ENCODE results near the gene NCKAP5. TPM values are rescaled to one million over a fixed set of nuclear protein-coding genes. Genes with fewer than 3 reads are reported as not detected.

The NCKAP5 gene
- total RNA-seq, 1 experiment from 2014 or later, result 3.2 TPM

DNA sequence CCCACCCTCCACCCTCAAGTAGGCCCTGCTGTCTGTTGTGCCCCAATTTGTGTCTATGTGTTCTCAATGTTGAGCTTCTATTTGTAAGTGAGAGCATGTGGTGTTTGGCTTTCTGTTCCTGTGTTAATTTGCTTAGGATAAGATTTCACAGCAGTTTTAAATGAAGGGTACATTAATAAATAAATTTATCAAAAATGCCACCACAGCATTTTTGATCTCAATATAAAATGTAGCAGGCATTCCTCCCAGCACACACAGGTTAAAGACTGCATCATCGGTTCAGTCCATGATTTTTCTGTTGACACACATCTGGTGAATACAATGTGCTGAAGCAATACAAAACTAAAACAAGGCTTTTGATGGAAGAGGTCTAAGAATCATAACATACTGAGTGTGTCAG, 486.2 kb downstream of the NCKAP5 start:
- Histone ChIP-seq H3K9me3 (ENCODE audit: low read length) (no peaks in the 10 kb centered on the region), H3K27ac (ENCODE audit: low read length) (no peak overlapping the region), H3K4me3 (ENCODE audit: low read length) (no peak overlapping the region), H3F3A (ENCODE audit: low read length, unreplicated experiment) (no peaks in the 10 kb centered on the region), H3K9me2 (replicated peaks; ENCODE audit: low read length) (no peaks in the 10 kb centered on the region), H4K20me1 (ENCODE audit: low read length) (no peaks in the 10 kb centered on the region), H3K79me2 (ENCODE audit: low read length) (no peaks in the 10 kb centered on the region), H3K9ac (ENCODE audit: low read length) (no peak overlapping the region), H2AFZ (ENCODE audit: low read length) (no peak overlapping the region), H3K4me1 (ENCODE audit: insufficient read depth, low read length) (no peaks in the 10 kb centered on the region), H3K4me2 (ENCODE audit: low read length) (no peak overlapping the region), H3K36me3 (ENCODE audit: low read depth, low read length) (no peaks in the 10 kb centered on the region), H3K27me3 (ENCODE audit: low read length) (no peaks in the 10 kb centered on the region)
- no peak for DNase-seq
- no peak for ATAC-seq
- BruUV-seq (replicated peaks), result no TSS peak
- POLR2A ChIA-PET (ENCODE audit: unreplicated experiment), result no interaction called here
- intact Hi-C loops (cut with micrococcal nuclease), result no loop called here
- CTCF ChIA-PET, result no interaction called here
- TF ChIP-seq, protein P1, sequence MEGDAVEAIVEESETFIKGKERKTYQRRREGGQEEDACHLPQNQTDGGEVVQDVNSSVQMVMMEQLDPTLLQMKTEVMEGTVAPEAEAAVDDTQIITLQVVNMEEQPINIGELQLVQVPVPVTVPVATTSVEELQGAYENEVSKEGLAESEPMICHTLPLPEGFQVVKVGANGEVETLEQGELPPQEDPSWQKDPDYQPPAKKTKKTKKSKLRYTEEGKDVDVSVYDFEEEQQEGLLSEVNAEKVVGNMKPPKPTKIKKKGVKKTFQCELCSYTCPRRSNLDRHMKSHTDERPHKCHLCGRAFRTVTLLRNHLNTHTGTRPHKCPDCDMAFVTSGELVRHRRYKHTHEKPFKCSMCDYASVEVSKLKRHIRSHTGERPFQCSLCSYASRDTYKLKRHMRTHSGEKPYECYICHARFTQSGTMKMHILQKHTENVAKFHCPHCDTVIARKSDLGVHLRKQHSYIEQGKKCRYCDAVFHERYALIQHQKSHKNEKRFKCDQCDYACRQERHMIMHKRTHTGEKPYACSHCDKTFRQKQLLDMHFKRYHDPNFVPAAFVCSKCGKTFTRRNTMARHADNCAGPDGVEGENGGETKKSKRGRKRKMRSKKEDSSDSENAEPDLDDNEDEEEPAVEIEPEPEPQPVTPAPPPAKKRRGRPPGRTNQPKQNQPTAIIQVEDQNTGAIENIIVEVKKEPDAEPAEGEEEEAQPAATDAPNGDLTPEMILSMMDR (conservative IDR thresholded peaks at IDR 0.05; ENCODE audit: low read depth, low read length), result no peak
- TF ChIP-seq EZH2 (IDR thresholded peaks at IDR 0.05; ENCODE audit: low read length, unreplicated experiment) (no peak), EZH2phosphoT487 (IDR thresholded peaks at IDR 0.05; ENCODE audit: borderline replicate concordance, low read length) (no peak)

DNA sequence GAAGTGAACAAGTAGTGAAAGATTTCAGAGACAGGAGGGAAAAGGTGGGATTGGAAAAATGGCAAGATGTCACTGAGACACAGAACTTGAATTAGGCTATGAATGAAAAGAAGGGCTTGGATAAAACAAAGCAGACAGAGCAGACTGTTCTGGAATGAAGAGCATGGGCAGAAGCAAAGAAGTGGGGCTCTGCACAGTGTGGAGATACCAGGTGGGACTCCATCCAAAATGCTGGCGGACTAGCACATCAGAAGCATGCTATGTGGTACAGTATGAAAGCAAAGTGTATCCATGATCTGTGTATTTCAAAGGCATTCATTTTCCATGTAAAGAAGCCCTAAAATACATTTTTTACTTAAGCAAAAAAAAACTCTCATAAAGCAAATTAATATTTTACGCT, 487.4 kb downstream of the NCKAP5 start:
- H3K36me3 ChIP-seq (ENCODE audit: low read depth, low read length), result no peaks in the 10 kb centered on the region
- H3F3A ChIP-seq (ENCODE audit: low read length, unreplicated experiment), result no peaks in the 10 kb centered on the region
- ATAC-seq, result no peak
- BruUV-seq (replicated peaks), result no TSS peak
- H3K27me3 ChIP-seq (ENCODE audit: low read length), result no peaks in the 10 kb centered on the region
- TF ChIP-seq EZH2 (IDR thresholded peaks at IDR 0.05; ENCODE audit: low read length, unreplicated experiment) (no peak), EZH2phosphoT487 (IDR thresholded peaks at IDR 0.05; ENCODE audit: borderline replicate concordance, low read length) (no peak)
- TF ChIP-seq, protein P1 (conservative IDR thresholded peaks at IDR 0.05; ENCODE audit: low read depth, low read length), result no peak
- no peak overlapping the region for H3K4me3 ChIP-seq (ENCODE audit: low read length)
- no peaks in the 10 kb centered on the region for H3K79me2 ChIP-seq (ENCODE audit: low read length)
- H3K4me2 ChIP-seq (ENCODE audit: low read length), result no peak overlapping the region
- intact Hi-C loops (cut with micrococcal nuclease), result no loop called here
- no peak for DNase-seq
- no peaks in the 10 kb centered on the region for H3K4me1 ChIP-seq (ENCODE audit: insufficient read depth, low read length)
- CTCF ChIA-PET, result no interaction called here
- no peaks in the 10 kb centered on the region for H3K9me3 ChIP-seq (ENCODE audit: low read length)
- POLR2A ChIA-PET (ENCODE audit: unreplicated experiment), result no interaction called here
- no peaks in the 10 kb centered on the region for H4K20me1 ChIP-seq (ENCODE audit: low read length)
- no peak overlapping the region for H2AFZ ChIP-seq (ENCODE audit: low read length)
- no peak overlapping the region for H3K27ac ChIP-seq (ENCODE audit: low read length)
- no peaks in the 10 kb centered on the region for H3K9me2 ChIP-seq (replicated peaks; ENCODE audit: low read length)
- no peak overlapping the region for H3K9ac ChIP-seq (ENCODE audit: low read length)

DNA sequence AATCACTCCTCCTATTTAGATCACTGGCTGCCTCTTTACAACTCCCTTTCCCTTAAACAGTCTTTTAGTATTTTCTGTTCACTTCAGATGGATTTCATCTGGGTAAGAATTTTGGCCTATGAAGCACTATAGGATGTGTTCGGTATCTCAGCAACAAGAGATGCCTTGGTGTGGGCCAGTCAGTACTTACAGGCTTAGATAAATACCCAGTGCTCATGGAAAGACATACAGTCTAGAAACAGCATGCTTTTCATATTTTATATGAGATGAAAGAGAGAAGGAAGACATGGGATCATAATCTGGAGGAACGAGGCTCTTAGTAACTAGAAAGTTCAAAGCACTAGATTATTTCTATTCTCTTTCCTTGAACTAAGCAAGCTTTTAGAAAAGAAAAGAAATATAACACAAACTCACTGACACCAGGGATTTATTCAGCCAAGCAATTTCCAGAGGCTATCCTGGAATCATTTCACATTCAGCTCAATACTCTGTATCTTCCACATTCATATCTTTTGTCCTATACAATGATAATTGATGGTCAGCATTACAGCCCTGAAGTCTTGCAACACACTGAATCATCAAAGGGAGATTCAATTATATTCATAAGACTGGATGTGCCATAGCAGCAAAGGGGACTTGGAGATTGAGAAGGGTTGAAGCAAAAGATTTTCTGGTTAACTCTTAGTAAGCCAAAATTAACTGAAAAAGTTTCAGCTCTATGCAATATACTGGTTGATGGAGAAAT, 489.4 kb downstream of the NCKAP5 start:
- Histone ChIP-seq H3K4me3 (ENCODE audit: low read length) (no peak overlapping the region), H3F3A (ENCODE audit: low read length, unreplicated experiment) (no peaks in the 10 kb centered on the region), H3K79me2 (ENCODE audit: low read length) (no peaks in the 10 kb centered on the region), H3K27me3 (ENCODE audit: low read length) (no peaks in the 10 kb centered on the region), H3K27ac (ENCODE audit: low read length) (no peak overlapping the region), H3K4me2 (ENCODE audit: low read length) (no peak overlapping the region), H3K9ac (ENCODE audit: low read length) (no peak overlapping the region), H3K9me2 (replicated peaks; ENCODE audit: low read length) (no peaks in the 10 kb centered on the region), H3K36me3 (ENCODE audit: low read depth, low read length) (no peaks in the 10 kb centered on the region), H3K4me1 (ENCODE audit: insufficient read depth, low read length) (no peaks in the 10 kb centered on the region), H2AFZ (ENCODE audit: low read length) (no peak overlapping the region), H3K9me3 (ENCODE audit: low read length) (no peaks in the 10 kb centered on the region), H4K20me1 (ENCODE audit: low read length) (no peaks in the 10 kb centered on the region)
- intact Hi-C loops (cut with micrococcal nuclease), result no loop called here
- no TSS peak for BruUV-seq (replicated peaks)
- TF ChIP-seq EZH2 (IDR thresholded peaks at IDR 0.05; ENCODE audit: low read length, unreplicated experiment) (no peak), EZH2phosphoT487 (IDR thresholded peaks at IDR 0.05; ENCODE audit: borderline replicate concordance, low read length) (no peak)
- TF ChIP-seq, protein P1 (conservative IDR thresholded peaks at IDR 0.05; ENCODE audit: low read depth, low read length), result no peak
- DNase-seq, result no peak
- POLR2A ChIA-PET (ENCODE audit: unreplicated experiment), result no interaction called here
- CTCF ChIA-PET, result no interaction called here
- ATAC-seq, result no peak

Measured in PC-3 (cell line).